Stimulated activated CD8-positive, alpha-beta memory T cell treated with anti-CD3 and anti-CD28 coated beads, Interleukin-2, amount 100 ng/mL, for 1 hour (primary cell): ENCODE data around the gene SYCN.

Experiments
- DNase-seq, 2 donors: peaks; one replicate each; pipeline ENCODE4 v3.0.0-alpha.2; 2020; ENCODE audit warnings: low read depth in 2 of 2

SYCN gene

DNA sequence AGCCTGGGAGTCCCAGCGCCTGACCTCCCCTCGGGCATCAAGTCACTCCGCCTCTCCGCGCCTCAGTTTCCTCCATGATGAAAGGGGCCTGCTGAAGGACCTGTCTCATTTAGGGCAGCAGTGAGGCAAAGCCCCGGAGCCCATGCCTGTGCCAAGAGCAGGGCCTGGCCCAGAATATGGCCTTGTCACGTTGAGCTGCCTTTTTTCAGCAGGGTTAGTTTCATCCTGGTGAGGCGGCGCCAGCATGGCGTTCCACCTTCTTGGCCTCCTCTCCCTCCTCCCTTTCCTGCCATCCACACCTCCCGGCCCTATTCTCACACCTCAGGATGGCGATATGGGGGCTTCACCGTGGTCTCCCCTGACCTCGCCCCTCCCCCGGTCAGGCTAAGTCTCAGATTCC, 48.3 kb downstream of the SYCN start:
- DNase-seq: no peak

- no peak for DNase-seq
Measured at GRCh38 chr19:39155114-39155700, 48.9 kb downstream of the SYCN start.

DNA sequence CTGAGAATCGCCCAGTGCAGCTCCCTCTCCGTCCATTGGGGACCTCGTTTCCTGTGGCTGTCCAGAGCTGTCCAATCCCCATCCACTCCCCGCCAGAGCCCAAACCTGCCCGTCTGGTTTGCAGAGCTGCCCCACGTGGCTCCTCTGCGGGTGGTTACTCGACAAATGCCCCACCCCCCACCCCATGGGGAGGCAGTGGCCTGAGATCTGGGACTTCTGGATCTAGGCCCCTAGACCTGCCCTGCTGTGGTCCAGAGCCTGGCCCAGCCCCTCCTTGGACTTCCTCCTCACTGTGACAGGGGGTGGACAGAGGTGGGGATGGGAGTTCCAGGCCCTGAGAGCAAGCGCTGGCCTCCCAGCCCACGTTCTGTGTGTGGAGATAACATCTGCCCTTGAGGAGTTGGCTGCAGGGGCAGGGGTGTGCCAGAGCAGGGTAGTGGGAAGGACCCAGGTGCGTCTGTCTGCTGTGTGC, 49.4 kb downstream of the SYCN start:
- no peak for DNase-seq

DNA sequence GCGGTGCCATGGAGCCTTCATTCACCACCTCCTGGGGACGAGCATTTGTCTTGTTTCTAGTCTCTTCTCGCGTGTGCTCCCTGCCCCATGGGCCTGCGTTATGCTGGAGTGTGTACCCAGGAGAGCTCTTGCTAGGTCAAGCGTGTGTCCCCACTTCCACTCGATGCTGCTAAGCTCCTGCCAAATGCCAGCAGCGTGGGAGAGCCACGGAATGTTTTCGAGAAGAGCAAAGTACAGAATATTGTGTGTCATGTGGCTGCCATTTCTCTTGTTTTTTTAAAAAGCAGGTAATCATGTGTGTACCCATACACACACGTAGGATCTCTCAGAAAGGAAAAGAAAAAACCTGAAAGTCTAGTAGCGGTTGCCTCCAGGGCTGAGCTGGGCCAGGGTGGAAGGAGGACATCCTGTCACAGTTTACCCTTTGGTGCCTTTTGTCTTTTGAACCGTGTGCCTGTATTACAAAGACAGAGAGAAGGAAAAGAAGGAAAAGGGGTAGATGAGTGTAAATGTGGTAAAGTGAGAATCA, 49.9 kb downstream of the SYCN start:
- no peak for DNase-seq
